HG02884 (cell line): Measurements from ENCODE around the gene LAMA3.
A peak's percentile ranks its signal among the peaks of the same experiment; 100 is the strongest.

Source experiments
- ATAC-seq: cut with Tn5 transposase; IDR thresholded peaks from one replicate; pipeline ENCODE4 v1.9.1; 2021; ENCODE audit warnings: mild to moderate bottlenecking, moderate library complexity; ENCODE audit not compliant: unreplicated experiment

Gene LAMA3

DNA sequence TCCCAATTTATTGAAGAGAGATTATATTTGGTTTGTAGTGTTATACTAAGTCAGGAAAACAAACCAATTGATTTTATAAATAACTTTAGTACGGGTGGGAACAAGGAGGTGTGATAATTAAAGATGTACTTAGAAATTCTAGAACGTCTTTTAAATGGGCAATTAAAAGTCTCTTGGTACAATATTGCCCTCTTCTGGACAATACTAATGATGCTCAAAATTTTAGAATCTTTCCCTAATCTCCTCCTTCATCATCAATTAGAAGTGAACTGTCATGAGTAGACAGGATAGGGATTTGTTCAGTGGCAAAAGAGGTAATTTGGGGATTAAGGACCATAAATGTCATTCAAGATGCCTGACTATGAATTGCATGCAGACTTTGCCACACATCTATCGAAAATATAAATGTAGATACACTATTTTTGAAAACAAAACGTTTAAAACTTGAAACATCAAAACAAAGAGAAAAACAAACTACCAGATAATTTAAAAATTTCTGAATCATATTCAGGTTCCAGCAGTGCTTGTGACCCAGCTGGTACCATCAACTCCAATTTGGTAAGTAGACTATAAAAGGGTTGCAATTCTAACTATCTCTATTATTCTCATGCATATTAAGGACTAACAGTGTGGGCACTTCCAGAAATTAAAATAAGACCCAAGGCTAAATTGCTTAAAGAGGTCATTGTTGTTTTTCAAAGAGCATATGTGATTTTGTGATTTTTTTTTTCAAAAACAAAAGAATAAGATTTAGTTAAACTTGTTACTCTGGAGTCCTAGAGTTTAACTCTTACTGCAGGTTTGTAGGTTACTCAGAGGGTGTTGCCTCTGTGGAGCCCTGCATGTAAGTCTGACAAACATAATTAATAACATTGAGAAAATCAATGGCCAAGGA, 123.5 kb downstream of the LAMA3 start:
- no peak for ATAC-seq

DNA sequence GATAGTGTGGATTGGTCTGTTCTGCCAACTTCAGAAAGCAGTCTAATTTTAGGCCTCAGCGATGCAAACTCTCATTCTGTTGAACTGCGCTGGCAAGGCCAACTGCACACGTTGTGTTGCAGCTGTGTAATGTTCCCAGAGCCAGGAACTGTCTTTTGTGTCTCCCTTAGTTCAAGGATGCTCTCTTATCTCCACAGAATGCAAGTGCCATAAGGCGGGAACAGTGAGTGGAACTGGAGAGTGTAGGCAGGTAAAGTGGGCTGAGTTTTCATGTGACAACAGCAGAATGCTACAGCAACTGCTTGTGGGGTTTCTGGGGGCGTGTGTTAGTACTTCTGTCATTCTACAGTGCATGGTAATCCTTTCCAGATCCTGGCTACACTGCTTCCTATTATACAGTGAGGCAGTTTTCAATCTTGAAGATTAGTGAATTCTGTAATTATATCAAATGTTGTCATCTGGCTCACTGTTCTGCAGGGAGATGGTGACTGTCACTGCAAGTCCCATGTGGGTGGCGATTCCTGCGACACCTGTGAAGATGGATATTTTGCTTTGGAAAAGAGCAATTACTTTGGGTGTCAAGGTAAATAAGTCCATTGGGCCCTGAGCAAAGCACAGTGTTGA, 125.8 kb downstream of the LAMA3 start:
- ATAC-seq, result no peak

DNA sequence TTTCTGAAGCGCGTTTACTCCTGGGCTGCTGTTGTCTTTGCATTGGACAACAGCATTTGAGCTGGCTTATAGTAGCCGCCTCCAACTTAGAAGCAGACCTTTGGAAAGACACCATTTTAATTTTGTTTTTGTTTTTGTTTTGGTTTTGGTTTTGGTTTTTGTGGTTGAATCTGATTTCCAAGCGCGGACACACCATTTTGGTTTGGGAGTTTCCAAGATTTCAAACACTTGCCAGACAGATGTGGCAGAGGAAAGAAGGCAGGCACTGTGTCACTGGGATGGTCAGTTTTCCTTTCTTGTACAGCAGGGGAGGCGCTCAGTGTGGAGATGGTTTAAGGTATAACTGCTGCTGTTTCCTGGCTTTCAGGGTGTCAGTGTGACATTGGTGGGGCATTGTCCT, 126.8 kb downstream of the LAMA3 start:
- ATAC-seq, result no peak

DNA sequence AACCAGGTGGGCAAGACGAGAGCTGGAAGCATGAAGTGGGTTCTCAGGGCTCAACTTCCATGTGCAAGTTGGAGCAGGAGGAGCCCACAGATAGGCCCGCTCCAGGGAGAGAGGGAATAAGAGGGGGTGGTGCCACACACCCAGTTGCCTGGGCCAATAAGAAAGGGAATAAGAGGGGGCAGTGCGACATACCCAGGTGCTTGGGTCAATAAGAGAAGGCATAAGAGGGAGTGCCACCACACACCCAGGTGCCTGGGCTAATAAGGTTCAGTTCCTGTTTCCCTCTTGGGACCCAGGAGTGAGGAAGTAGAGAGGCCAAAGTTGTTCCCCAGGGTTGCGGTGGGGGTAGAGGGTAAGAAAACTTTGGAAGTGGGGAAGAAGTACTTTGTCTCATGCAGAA, 127.5 kb downstream of the LAMA3 start:
- no peak for ATAC-seq

DNA sequence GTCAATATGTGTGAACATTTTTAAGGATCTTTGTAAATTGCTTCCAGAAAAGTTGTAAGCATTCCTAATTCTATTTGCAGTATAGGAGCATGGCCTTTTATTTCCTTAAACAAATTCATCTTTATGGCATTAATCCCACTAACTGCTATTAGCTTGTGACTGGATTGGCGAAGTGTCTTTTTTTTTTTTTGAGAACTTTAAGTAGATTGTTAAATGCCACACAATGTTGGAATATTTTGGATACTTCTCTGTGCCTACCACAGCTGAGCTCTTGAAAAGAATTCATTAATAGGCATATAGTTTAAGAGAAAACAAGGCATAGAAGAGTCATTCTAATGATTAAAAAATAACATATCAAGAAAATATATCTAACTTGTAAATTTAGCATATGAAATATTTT, 129.7 kb downstream of the LAMA3 start:
- ATAC-seq, result no peak

DNA sequence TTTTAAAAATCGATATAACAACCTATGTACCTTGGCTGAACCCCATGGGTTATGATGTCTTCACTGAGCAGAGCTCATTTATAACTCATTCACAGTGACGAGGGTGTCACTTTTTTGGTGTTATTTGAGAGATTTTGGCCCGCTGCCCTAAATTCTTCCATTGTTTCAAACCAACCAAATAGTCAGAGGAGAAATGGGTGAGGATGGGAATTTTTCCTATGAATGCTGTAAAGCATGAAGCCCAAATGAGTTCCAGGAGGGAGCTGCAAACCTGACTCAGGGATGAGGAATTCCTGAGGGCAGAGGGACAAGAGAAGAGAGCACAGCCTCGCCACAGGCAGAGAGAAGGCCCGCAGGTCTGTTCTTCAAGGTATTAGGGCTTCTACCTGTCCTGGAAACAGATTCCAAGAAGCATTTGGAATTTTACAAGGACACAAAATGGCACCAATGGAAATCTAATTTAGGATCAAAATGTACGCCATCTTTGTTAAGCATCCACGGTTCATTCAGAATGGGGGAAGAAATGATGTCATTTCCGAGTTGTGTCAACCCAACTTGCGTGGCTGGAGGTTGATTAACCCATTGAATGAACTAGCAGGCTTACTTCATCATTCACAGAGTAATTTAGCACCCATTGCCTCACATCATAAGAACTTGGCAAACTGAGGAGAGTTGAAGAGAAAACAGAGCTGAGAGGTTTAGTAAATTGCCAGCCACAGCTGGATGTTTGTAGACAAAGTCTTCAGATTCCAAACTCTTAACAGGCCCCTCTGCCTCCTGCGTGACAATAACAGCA, 133.5 kb downstream of the LAMA3 start:
- no peak for ATAC-seq

DNA sequence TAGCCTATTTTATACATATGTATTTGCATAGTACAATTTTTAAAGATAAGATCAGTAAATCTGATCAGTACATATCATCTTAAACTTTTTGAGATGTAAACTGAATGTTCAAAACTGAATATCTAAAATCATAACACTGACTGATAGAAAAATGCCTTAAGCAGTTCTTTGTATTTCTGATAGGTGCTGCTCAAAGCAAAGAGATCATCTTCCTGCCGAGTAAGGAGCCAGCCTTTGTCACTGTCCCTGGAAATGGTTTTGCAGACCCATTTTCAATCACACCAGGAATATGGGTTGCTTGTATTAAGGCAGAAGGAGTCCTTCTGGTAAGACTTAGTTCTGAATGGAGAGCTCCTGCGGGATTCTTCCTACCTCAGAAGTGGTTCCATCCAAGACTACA, 135.0 kb downstream of the LAMA3 start:
- ATAC-seq, result no peak

DNA sequence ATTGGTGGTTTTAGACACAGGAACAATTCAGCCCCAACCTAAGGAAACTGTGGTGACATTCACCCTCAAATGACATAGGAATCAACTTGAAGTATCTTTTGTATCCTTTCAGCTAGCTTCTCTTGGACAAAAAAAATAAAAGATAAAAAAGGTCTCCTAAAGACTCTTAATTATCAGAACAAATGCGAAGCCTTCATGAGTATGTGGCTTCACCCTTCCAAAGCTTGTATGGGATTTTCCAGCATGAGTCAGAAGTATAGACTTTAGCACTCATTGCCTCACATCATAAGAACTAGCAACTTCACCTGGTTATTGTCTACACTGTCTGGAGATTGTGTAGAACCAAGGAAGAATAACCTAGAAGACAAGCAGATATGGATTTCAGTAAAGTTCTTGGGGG, 135.4 kb downstream of the LAMA3 start:
- no peak for ATAC-seq

DNA sequence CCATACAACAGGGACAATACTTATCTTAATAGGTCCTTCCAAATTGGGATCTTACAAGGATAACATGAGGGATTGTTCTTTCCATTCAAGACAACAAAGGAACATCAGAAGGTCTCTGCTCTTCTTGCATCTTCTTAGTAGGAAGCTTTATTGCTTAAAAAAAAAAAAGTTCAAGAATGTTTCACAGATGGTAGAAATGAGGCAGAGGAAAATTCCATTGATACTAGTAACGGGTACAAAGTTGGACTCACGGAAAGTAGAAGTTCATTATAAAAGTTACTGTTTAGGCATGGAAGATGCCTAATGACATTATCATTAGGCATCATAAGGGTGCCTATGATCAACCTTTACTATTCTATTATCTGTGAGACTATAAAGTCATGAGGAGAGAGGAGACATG, 136.2 kb downstream of the LAMA3 start:
- ATAC-seq, result no peak

DNA sequence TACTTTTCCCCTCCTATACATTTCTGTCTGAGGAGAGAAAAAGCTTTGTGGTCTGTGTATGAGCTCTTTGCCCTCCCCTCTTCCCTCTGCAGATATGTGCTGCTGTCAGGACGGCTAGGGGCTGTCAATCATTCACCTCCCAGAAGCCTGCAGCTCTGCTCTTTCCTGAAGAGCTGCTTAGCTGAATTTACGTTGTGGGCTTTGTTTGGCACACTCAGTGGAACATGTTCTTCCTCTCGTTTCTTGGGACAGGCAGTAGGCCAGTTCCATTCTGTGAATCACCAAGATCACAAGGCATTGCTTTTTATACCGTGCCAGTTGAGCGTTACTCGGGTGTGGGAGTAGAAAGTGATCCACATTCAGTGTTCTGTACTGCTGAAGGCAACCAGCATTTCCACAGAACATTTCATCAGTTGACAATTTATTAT, 136.7 kb downstream of the LAMA3 start:
- ATAC-seq, result no peak

DNA sequence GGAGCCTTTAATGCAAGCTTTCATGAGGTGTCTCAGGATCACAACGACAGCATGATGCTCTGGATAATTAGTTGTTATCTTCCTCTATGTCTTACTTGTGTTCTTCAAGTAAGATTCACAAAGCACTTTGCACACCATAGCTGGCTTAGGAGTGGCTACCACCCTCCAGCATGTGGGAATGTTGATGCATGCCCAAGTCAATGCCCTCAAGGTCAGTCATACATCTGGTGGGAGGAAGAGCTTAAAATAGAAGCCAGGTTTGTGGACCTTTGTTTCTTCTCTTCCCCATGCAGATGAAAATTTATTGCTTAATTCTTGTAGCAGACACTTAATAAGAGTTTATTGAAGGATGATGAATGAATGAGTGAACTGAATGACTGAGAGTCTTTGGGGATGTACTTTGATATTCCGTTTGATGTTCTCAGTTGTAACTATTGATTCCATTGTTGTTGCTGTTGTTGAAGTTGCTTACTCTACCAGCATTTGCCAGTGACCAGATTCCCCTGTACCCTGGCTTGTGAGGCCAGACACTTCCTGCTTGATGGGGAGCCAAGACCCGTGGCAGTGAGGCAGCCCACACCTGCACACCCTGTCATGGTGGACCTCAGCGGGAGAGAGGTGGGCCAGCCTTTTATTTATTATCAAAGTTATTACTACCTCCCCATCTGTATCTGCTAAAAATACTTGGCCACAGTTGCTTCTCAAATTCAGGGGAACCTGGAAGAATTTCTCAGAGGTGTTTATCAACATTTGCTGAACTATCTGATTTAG, 137.8 kb downstream of the LAMA3 start:
- ATAC-seq, result no peak

DNA sequence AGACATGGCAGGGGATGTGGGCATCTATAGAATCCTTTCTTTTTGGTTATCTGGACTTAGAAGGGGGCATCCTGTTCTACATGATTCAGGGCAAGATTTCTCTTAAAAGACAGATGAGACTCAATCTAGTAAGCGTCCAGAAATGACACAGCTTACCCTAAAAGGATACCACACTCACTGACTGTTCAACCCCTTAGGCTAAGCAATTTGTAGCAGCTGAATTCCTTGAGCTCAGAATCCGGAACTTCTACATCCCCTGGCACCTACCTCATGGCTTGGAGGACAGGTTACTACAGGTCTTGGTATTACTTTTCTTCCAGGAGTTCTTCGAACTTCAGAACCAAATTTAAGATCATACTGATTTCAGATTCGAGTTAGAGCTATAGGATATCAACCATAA, 138.4 kb downstream of the LAMA3 start:
- ATAC-seq, result no peak

DNA sequence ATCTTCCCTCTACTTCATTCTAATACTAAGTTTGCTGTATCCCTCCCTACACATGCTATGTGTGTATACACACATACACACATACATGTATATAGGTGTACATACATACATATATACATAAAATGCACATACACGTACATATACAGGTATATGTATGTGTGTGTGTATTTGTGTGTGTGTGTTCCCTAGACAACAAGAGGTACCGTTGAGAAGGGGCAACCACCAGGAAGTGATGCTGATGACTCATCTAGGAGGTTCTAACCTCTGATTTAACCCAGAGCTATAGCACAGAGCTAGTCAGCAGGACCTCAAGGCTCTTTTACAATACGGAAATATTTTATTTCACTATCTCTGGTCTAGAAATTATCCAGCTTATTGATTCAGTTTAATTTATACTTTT, 139.2 kb downstream of the LAMA3 start:
- ATAC-seq, result peak; percentile 91

DNA sequence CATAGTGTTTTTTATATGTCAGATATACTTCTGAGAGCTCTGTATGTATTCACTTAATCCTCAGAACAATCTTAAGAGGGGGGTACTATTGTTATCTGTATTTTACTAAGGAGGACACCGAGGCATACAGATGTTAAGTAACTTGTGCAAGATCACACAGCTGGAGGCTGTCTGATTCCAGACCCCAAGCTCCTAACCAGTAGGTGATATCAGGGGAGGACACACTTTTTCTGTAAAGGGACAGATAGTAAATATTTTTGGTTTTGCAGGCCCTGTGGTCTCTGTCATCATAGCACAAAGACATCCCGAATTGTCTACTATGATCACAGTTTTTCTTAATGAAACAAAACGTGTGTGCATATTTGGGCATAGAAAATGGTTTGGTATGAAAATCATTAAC, 143.7 kb downstream of the LAMA3 start:
- no peak for ATAC-seq

DNA sequence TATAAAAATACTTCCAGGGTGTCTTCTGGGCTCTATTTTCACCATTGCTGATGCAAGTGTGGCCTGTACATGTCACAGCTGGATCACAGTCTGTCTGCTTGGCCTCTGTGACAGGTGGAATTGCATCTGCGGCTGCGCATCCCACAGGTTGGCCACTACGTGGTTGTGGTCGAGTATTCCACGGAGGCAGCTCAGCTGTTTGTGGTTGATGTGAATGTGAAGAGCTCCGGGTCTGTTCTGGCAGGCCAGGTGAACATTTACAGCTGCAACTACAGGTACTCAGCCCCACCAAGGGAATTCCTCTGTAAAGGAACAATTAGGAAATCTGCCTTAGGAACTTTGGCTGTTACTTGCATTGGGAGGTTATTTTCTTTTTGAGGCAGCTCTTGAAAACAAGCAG, 144.5 kb downstream of the LAMA3 start:
- no peak for ATAC-seq

DNA sequence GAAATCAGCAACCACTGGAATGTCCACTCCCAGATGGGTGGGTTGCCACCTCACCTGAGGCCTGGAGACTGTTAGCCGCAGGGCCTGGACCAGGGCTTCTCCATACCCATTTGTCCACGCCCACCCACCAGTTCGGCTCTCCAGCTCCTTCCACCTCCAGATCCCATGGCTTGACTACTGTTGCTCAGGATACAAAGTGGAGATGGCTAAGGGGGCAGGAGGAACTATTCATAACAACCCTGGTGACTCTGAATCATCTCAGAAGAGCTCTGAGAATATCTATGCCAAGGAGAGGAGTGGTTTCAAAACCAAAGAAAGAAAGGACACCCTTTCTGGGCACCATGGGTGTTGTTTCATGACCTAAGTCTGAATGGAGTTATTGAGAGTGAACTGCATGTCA, 145.8 kb downstream of the LAMA3 start:
- ATAC-seq, result no peak

DNA sequence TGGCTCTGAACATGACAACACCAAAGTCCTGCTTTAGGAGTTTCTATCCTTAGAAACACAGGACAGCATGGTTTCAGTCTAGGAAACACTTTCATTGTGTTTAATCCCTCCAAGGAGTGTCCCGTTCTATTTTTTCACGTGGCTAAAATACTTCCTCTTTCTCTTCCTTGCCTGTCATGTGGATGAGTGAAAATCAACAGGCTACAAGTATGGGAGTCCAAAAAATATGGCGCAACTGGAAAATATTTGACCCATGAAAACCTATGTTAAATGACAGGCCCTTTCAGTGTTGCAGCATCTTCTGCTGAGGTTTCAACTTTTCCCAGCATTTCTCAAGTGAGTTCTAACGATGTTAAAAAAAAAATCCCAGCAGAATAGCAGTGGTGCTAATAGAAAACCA, 146.3 kb downstream of the LAMA3 start:
- ATAC-seq, result no peak

DNA sequence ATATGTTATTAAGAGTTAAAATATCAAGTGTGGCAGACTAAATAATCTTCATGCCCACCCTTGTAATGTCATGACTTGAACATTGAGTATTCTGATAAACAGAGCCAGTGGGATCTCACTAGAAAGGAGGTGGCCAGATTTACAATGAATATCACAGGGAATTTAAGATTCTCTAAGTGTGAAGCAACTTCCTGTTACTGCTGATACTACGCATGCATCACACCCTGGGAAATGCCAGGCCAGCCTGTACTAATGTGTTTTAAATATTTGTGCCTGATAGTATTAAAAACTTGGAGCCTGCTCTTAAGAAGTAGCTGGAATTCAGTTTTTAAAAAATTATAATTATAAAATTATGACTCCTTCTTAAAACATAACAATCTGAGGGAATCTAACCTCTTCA, 148.3 kb downstream of the LAMA3 start:
- ATAC-seq, result no peak

DNA sequence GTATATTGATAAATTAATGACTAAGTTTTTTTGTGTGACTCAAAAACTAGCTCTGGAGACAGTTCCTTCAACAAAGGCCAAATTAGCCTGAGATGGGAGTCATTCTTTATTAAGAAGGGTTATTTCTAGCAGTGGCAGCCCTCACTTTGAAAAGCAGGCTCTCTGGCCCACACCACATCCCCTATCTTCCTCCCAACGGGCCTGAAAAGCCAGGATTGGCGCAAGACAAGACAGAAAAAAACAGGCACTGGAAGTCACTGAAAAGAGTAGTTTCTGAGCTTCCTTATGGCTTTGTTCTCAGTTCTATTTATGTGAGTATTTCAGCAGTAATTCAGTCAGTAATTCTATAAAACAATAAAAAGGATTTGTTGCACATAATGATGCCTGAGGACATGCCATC, 149.0 kb downstream of the LAMA3 start:
- no peak for ATAC-seq

DNA sequence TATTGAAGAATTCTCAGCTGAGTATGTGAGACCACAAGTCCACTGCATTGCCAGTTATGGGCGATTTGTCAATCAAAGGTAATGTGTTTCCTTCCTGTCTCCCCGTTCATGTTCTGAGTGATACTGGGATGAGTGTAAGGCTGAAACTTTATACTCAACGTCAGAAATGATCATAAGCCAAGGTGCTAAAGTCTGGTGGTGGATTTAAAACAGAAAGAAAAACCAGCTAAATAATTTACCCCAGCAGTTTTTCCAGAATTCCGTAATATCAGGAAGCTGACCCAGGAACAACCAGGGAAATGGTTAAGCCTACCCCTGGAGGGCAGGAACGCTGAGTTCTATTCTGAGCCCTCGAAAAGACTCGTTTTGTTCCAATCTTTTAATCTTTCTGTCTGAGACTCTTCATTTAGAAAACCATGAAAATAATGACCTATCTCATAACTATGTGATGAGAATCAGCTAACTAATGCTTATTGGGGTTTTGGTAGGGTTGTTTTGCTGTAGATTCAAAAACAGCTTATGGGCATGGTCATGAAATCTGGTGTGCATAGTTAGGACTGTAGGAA, 149.6 kb downstream of the LAMA3 start:
- no peak for ATAC-seq

DNA sequence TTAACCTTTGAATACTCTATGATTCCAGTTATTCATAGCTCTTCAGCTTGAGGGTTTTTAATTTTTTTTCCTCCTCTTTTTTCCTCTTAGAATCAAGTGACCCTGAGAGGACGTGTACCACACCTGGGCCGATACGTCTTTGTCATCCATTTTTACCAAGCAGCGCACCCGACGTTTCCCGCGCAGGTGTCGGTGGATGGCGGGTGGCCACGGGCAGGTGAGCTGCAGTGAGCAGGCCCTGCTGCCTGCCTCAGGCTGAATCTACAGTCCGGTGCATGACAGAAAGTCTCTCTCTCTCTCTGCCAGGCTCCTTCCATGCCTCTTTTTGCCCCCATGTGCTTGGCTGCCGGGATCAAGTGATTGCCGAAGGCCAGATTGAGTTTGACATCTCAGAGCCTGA, 153.1 kb downstream of the LAMA3 start:
- ATAC-seq, result no peak
